Adrenal gland (tissue), 12 donors: ENCODE data around the gene LACTBL1. TPM values are rescaled to one million over a fixed set of nuclear protein-coding genes. Genes with fewer than 3 reads are reported as not detected.

ENCODE experiments used
- DNase-seq, 7 donors: peaks; one replicate each; pipeline ENCODE4 v3.0.0-alpha.2; 2019 to 2020
- H3K27ac ChIP-seq, 5 donors: fragments of 200-600 bp; sonication (generic) in 4 of 5; 1 replicate in 3 of 5; 2 replicates in 2 of 5; pipeline versions ENCODE4 v1.5.1 to v1.8.0; 2016 to 2020; ENCODE audit warnings: mild to moderate bottlenecking in 1 of 5
- H3K27me3 ChIP-seq: fragments of 200-600 bp; 2 replicates; pipeline ENCODE4 v1.8.0; 2021
- H3K36me3 ChIP-seq, 2 donors: fragments of 200-600 bp; replicated peaks in 1 of 2; 1 replicate in 1 of 2; 2 replicates in 1 of 2; pipeline versions ENCODE4 v1.5.1 to v1.8.0; 2018 to 2022
- H3K4me1 ChIP-seq, 2 donors: fragments of 200-600 bp; replicated peaks in 1 of 2; 1 replicate in 1 of 2; 2 replicates in 1 of 2; pipeline versions ENCODE4 v1.5.1 to v1.8.0; 2018 to 2021
- H3K4me3 ChIP-seq, 4 donors: fragments of 200-600 bp; sonication (generic) in 3 of 4; one replicate each; pipeline ENCODE4 v1.5.1; 2016 to 2018
- H3K9me3 ChIP-seq, 3 donors: fragments of 200-600 bp; sonication (generic) in 1 of 3; replicated peaks in 1 of 3; 1 replicate in 2 of 3; 2 replicates in 1 of 3; pipeline versions ENCODE4 v1.5.1 to v1.8.0; 2016 to 2021
- CTCF ChIP-seq, 6 experiments: fragments of 450-650 bp in 4 of 6; fragments of 200-600 bp in 2 of 6; sonication (generic) in 1 of 6; IDR thresholded peaks; 1 replicate in 5 of 6; 2 replicates in 1 of 6; pipeline versions ENCODE4 v1.5.1 to v1.8.0; 2016 to 2021; ENCODE audit warnings: antibody characterized with exemption in 6 of 6, mild to moderate bottlenecking in 2 of 6, moderate library complexity in 1 of 6
- POLR2A ChIP-seq, 2 donors: fragments of 450-650 bp; IDR thresholded peaks; one replicate each; pipeline ENCODE4 v1.6.1; 2017; ENCODE audit warnings: antibody characterized with exemption in 2 of 2, mild to moderate bottlenecking in 2 of 2, moderate library complexity in 1 of 2
- WGBS, 4 donors: extraction: QIAGEN DNeasy Blood & Tissue Kit in 2 of 4; methylation state at CpG; one replicate each; pipeline versions ENCODE4 v1.1.5 to v1.1.7; 2013 to 2017; 5-methylcytosine and 5-hydroxymethylcytosine counted together
- intact Hi-C, 2 donors: fragments of 100-400 bp; cut with DNase I; formaldehyde crosslinking; loops; one replicate each; pipeline versions ENCODE4 v1.14.1 to v1.15.0; 2022 to 2023
- polyA plus RNA-seq, 3 donors: library from polyadenylated mRNA; stranded (reverse); fragments of 200-250 nt in 2 of 3; fragments of 350-450 nt in 1 of 3; fragmentation: Illumina TruSeq in 1 of 3; extraction: RNeasy Lipid Tissue Mini Kit (QIAGEN cat#74804) in 1 of 3; gene quantifications; one replicate each; pipeline ENCODE4 v1.2.3, GENCODE V29; 2013 to 2014
- total RNA-seq, 9 donors: library from RNA; depleted of rRNA in 4 of 9; stranded (reverse); fragments of >200 nt in 4 of 9; fragments of 120-200 nt in 1 of 9; fragmentation: NEBNext Ultra II Directional in 1 of 9; extraction: Animal tissue kit (Norgen Biotek cat#: 25700) in 1 of 9; gene quantifications; one replicate each; pipeline versions ENCODE4 v1.1.0 to v1.2.4, GENCODE V29; 2013 to 2023
- donor health status: healthy with polysubstance abuse.
- donor health status: Bipolar disorder and iron deficiency.
- donor health status: DM: yes; HTN: yes; CAD: no.
- donor health status: DM: no; HTN: no; CAD: no.
- donor health status: DM: no; HTN: no; CAD: no.
- donor health status: DM: yes; HTN: yes; CAD: no.

The LACTBL1 gene
- total and polyA plus RNA-seq, 12 donors: not detected

DNA sequence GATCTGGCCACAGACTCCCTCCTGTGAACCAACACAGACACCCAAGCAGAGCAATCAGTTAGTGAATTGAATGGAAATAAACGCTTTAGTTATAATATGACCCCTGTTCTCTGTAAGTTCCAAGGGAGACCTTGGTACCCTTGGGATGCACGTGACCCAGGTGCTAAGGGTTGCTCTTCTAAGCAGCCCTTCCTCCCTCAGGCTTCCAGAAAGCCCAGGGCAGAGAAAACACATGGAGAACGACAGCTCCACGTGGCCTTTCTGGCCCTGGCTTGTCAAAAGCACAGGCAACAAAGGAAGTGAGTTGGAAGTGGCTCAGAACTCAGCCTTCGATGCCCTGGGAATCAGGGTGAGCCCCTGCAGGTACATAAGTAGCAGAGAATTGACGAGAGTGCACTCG lies 57.4 kb downstream of the LACTBL1 start:
- Histone ChIP-seq H3K36me3 (no peaks in the 10 kb centered on the region), H3K4me1 (no peaks in the 10 kb centered on the region), H3K27ac (no peak overlapping the region), H3K9me3 (no peaks in the 10 kb centered on the region), H3K27me3 (no peaks in the 10 kb centered on the region), H3K4me3 (no peak overlapping the region)
- intact Hi-C loops: no loop called here
- WGBS, 4 donors: 69 to 91% (median 77%) methylated on average over 5 to 7 of the region's 7 CpGs
- TF ChIP-seq CTCF (IDR thresholded peaks at IDR 0.05) (no peak), POLR2A (IDR thresholded peaks at IDR 0.05) (no peak)
- no peak for DNase-seq

DNA sequence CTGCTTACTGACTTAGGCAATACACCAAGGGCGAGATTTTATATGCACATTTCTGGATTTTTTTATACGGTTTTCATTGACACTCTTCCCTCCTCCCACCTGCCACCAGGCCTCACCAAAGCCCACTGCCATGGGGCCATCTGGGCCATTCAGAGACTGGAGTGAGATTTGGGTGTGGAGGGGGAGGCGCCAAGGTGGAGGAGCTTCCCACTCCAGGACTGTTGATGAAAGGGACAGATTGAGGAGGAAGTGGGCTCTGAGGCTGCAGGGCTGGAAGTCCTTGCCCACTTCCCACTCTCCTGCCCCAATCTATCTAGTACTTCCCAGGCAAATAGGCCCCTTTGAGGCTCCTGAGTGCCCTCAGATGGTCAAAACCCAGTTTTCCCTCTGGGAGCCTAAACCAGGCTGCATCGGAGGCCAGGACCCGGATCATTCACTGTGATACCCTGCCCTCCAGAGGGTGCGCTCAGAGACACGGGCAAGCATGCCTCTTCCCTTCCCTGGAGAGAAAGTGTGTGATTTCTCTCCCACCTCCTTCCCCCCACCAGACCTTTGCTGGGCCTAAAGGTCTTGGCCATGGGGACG lies 57.9 kb downstream of the LACTBL1 start:
- no peak for TF ChIP-seq CTCF (IDR thresholded peaks at IDR 0.05)
- no peak for DNase-seq
- whole genome bisulfite sequencing, 4 donors: 77 to 88% (median 83%) methylated on average over 7 to 8 of the region's 8 CpGs
- H3K27me3 ChIP-seq: no peaks in the 10 kb centered on the region
- H3K4me1 ChIP-seq: no peaks in the 10 kb centered on the region
- no peaks in the 10 kb centered on the region for H3K9me3 ChIP-seq
- H3K4me3 ChIP-seq: no peak overlapping the region
- H3K36me3 ChIP-seq: no peaks in the 10 kb centered on the region
- intact Hi-C loops: no loop called here
- H3K27ac ChIP-seq: no peak overlapping the region

GRCh38 chr1:22914156-22914555 lies 58.5 kb downstream of the LACTBL1 start:
- TF ChIP-seq CTCF (IDR thresholded peaks at IDR 0.05) (no peak), POLR2A (IDR thresholded peaks at IDR 0.05) (no peak)
- Histone ChIP-seq H3K36me3 (no peaks in the 10 kb centered on the region), H3K9me3 (no peaks in the 10 kb centered on the region), H3K27ac (no peak overlapping the region), H3K4me3 (no peak overlapping the region), H3K27me3 (no peaks in the 10 kb centered on the region), H3K4me1 (no peaks in the 10 kb centered on the region)
- DNase-seq: no peak
- 82 to 94% (median 92%) methylated on average over 10 of the region's 10 CpGs for WGBS, 4 donors
- intact Hi-C loops: no loop called here

DNA sequence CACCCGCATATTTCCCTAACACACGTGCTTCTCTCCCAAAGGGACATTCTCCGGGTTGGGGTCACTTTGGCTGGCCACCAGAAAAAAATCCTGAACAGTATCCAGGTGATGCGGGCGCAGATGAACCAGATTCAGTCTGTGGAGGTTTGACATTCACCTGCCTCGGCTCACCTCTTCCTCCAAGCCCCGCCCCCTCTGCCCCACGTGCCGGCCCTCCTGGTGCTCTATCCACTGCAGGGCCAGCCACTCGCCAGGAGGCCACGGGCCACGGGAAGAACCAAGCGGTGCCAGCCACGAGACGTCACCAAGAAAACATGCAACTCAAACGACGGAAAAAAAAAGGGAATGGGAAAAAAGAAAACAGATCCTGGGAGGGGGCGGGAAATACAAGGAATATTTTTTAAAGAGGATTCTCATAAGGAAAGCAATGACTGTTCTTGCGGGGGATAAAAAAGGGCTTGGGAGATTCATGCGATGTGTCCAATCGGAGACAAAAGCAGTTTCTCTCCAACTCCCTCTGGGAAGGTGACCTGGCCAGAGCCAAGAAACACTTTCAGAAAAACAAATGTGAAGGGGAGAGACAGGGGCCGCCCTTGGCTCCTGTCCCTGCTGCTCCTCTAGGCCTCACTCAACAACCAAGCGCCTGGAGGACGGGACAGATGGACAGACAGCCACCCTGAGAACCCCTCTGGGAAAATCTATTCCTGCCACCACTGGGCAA lies 59.1 kb downstream of the LACTBL1 start:
- WGBS, 4 donors: 74 to 80% (median 80%) methylated on average over 23 to 24 of the region's 24 CpGs
- H3K4me3 ChIP-seq: no peak overlapping the region
- no peak overlapping the region for H3K27ac ChIP-seq
- no peaks in the 10 kb centered on the region for H3K4me1 ChIP-seq
- intact Hi-C loops: no loop called here
- DNase-seq: no peak
- H3K27me3 ChIP-seq: no peaks in the 10 kb centered on the region
- H3K36me3 ChIP-seq: no peaks in the 10 kb centered on the region
- no peaks in the 10 kb centered on the region for H3K9me3 ChIP-seq
- TF ChIP-seq POLR2A (IDR thresholded peaks at IDR 0.05) (no peak), CTCF (IDR thresholded peaks at IDR 0.05) (no peak)
